ENCODE measurements around the gene MTA3.

- TF ChIP-seq, protein P1, sequence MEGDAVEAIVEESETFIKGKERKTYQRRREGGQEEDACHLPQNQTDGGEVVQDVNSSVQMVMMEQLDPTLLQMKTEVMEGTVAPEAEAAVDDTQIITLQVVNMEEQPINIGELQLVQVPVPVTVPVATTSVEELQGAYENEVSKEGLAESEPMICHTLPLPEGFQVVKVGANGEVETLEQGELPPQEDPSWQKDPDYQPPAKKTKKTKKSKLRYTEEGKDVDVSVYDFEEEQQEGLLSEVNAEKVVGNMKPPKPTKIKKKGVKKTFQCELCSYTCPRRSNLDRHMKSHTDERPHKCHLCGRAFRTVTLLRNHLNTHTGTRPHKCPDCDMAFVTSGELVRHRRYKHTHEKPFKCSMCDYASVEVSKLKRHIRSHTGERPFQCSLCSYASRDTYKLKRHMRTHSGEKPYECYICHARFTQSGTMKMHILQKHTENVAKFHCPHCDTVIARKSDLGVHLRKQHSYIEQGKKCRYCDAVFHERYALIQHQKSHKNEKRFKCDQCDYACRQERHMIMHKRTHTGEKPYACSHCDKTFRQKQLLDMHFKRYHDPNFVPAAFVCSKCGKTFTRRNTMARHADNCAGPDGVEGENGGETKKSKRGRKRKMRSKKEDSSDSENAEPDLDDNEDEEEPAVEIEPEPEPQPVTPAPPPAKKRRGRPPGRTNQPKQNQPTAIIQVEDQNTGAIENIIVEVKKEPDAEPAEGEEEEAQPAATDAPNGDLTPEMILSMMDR (IDR thresholded peaks at IDR 0.05) = no peak
- TF ChIP-seq POLR2A (IDR thresholded peaks at IDR 0.05) = no peak
These were observed 195.7 kb downstream of the MTA3 start, which contains the start of gene OXER1 for GRCh38 chr2:42764096-42764495.
